GM23248 (cell line): ENCODE data around the gene LARP6.

Experiments used
- EZH2 ChIP-seq: fragments of 200-600 bp; sonication (generic); IDR thresholded peaks from 2 replicates; pipeline ENCODE4 v1.6.1; 2018; ENCODE audit warnings: antibody characterized with exemption, mild to moderate bottlenecking; ENCODE audit not compliant: insufficient read depth, poor library complexity, severe bottlenecking
- EZH2phosphoT487 ChIP-seq: fragments of 200-600 bp; sonication (generic); IDR thresholded peaks from 2 replicates; pipeline ENCODE4 v1.6.1; 2018; ENCODE audit warnings: antibody characterized with exemption, moderate library complexity, mild to moderate bottlenecking, low read depth; ENCODE audit not compliant: insufficient read depth

GRCh38 chr15:70902107-70902506, 48.1 kb upstream of the LARP6 start:
- no peak for TF ChIP-seq EZH2
- no peak for TF ChIP-seq EZH2phosphoT487
